Keratinocyte (primary cell): ENCODE results near the gene ITFG1. TPM values are rescaled to one million over a fixed set of nuclear protein-coding genes. Genes with fewer than 3 reads are reported as not detected.
"Not testable (repeated sequence)": the region's sequence is repeated elsewhere in the genome, so short reads cannot be mapped to it uniquely, and the experiment has no call there.

ENCODE experiments used
- DNase-seq: peaks from one replicate; pipeline ENCODE4 v3.0.0-alpha.2; 2011; ENCODE audit warnings: low read depth, missing footprints, low spot score
- FAIRE-seq: peaks from 2 replicates; lab custom pipeline; 2011; peaks lifted over from hg19 to GRCh38; lab: Jason Lieb, UNC
- H2AFZ ChIP-seq: 2 replicates; pipeline ENCODE4 v1.6.0; 2012; ENCODE audit warnings: low read length, control low read depth, inconsistent platforms; ENCODE audit not compliant: control insufficient read depth
- H3K27ac ChIP-seq: 2 replicates; pipeline ENCODE4 v1.5.1; 2011; ENCODE audit warnings: low read length; ENCODE audit not compliant: control insufficient read depth, insufficient read depth
- H3K27me3 ChIP-seq: 3 replicates; pipeline ENCODE4 v1.6.0; 2011; ENCODE audit warnings: low read length; ENCODE audit not compliant: control insufficient read depth, insufficient read depth; ENCODE audit errors: extremely low read depth
- H3K36me3 ChIP-seq, 2 experiments: 2 replicates in 1 of 2; 3 replicates in 1 of 2; pipeline ENCODE4 v1.5.1; 2011; ENCODE audit warnings: low read length in 2 of 2, mild to moderate bottlenecking in 1 of 2; ENCODE audit not compliant: control insufficient read depth in 2 of 2, insufficient read depth in 2 of 2; ENCODE audit errors: extremely low read depth in 1 of 2
- H3K4me1 ChIP-seq: 3 replicates; pipeline ENCODE4 v1.5.1; 2011; ENCODE audit warnings: low read length; ENCODE audit not compliant: control insufficient read depth, insufficient read depth; ENCODE audit errors: extremely low read depth
- H3K4me2 ChIP-seq: 3 replicates; pipeline ENCODE4 v1.6.0; 2011; ENCODE audit warnings: low read depth, low read length; ENCODE audit not compliant: control insufficient read depth, insufficient read depth; ENCODE audit errors: extremely low read depth
- H3K4me3 ChIP-seq, 3 experiments: fragments of 200-600 bp in 1 of 3; sonication (generic) in 1 of 3; 2 replicates in 2 of 3; 3 replicates in 1 of 3; pipeline ENCODE4 v1.5.1; 2011 to 2016; ENCODE audit warnings: low read length in 3 of 3, mild to moderate bottlenecking in 3 of 3, control low read depth in 2 of 3, inconsistent platforms in 1 of 3, low read depth in 1 of 3, mixed read lengths in 1 of 3, mixed run types in 1 of 3, moderate library complexity in 1 of 3; ENCODE audit not compliant: control insufficient read depth in 2 of 3, insufficient read depth in 2 of 3; ENCODE audit errors: extremely low read depth in 1 of 3
- H3K79me2 ChIP-seq: 2 replicates; pipeline ENCODE4 v1.6.0; 2012; ENCODE audit warnings: low read length; ENCODE audit not compliant: control insufficient read depth, insufficient read depth
- H3K9ac ChIP-seq: 3 replicates; pipeline ENCODE4 v1.6.0; 2011; ENCODE audit warnings: low read length; ENCODE audit not compliant: control insufficient read depth, insufficient read depth; ENCODE audit errors: extremely low read depth
- H3K9me1 ChIP-seq: 3 replicates; pipeline ENCODE4 v1.6.0; 2011; ENCODE audit warnings: low read length; ENCODE audit not compliant: control insufficient read depth, insufficient read depth; ENCODE audit errors: extremely low read depth
- H3K9me3 ChIP-seq: 2 replicates; pipeline ENCODE4 v1.5.1; 2012; ENCODE audit warnings: low read depth, low read length; ENCODE audit not compliant: control insufficient read depth
- H4K20me1 ChIP-seq: 3 replicates; pipeline ENCODE4 v1.6.0; 2011; ENCODE audit warnings: low read length; ENCODE audit not compliant: control insufficient read depth, insufficient read depth; ENCODE audit errors: extremely low read depth
- CTCF ChIP-seq, 3 experiments: IDR thresholded peaks in 1 of 3; conservative IDR thresholded peaks in 1 of 3; optimal IDR thresholded peaks in 1 of 3; 2 replicates in 2 of 3; 3 replicates in 1 of 3; pipeline versions ENCODE3 to v1.5.1; 2011; ENCODE audit warnings: low read length in 3 of 3, mild to moderate bottlenecking in 3 of 3, moderate library complexity in 2 of 3, control low read depth in 1 of 3, inconsistent platforms in 1 of 3; ENCODE audit not compliant: insufficient read depth in 2 of 3; ENCODE audit errors: extremely low read depth in 1 of 3
- EZH2 ChIP-seq: IDR thresholded peaks from one replicate; pipeline ENCODE4 v1.6.1; 2012; ENCODE audit warnings: inconsistent platforms, mild to moderate bottlenecking, low read length, moderate library complexity
- dilution Hi-C: fragments of 300-500 bp; cut with MboI; formaldehyde crosslinking; loops from one replicate; pipeline ENCODE4 v1.7.0; 2020; ENCODE audit warnings: low sequenced_read_pairs; ENCODE audit not compliant: extremely low pct_ligation_motif_present
- polyA plus RNA-seq, 5 experiments: library from polyadenylated mRNA; depleted of rRNA in 3 of 5; stranded (reverse) in 3 of 5; stranded (forward) in 1 of 5; unstranded in 1 of 5; fragments of >200 nt; gene quantifications; 1 replicate in 1 of 5; 2 replicates in 3 of 5; 3 replicates in 1 of 5; pipeline versions ENCODE4 v1.2.1 to v1.2.3, GENCODE V29; 2011 to 2012; ENCODE audit warnings: missing spikeins in 2 of 5, low read depth in 1 of 5, low replicate concordance in 1 of 5

ITFG1 gene
- polyA plus RNA-seq, 1 donor (not counting 4 experiments of a cell fraction or from before 2014, with no cell fraction given): 83.8 TPM

- DNase-seq (no peak), FAIRE-seq (no peak)
- Histone ChIP-seq H3K36me3 (no peaks in the 10 kb centered on the region), H4K20me1 (no peaks in the 10 kb centered on the region), H3K9ac (no peak overlapping the region), H3K9me3 (no peaks in the 10 kb centered on the region), H3K9me1 (no peaks in the 10 kb centered on the region), H3K4me1 (no peaks in the 10 kb centered on the region), H3K27ac (no peak overlapping the region), H3K4me3 (no peak overlapping the region), H3K79me2 (no peaks in the 10 kb centered on the region), H3K4me2 (no peak overlapping the region), H3K27me3 (no peaks in the 10 kb centered on the region), H2AFZ (no peak overlapping the region)
- dilution Hi-C loops: no loop called here
- TF ChIP-seq EZH2: no peak
- TF ChIP-seq CTCF (optimal IDR thresholded peaks at IDR 0.05 in 1 of 3, IDR thresholded peaks at IDR 0.05 in 1 of 3, conservative IDR thresholded peaks at IDR 0.05 in 1 of 3; ENCODE audit: extremely low read depth in 1 of 3, insufficient read depth in 2 of 3, low read length in 3 of 3): no peak
Observed at GRCh38 chr16:47211218-47211617, 249.6 kb downstream of the ITFG1 start.

- DNase-seq (no peak), FAIRE-seq (no peak)
- no peak for TF ChIP-seq EZH2
- no peak for TF ChIP-seq CTCF (optimal IDR thresholded peaks at IDR 0.05 in 1 of 3, IDR thresholded peaks at IDR 0.05 in 1 of 3, conservative IDR thresholded peaks at IDR 0.05 in 1 of 3; ENCODE audit: extremely low read depth in 1 of 3, insufficient read depth in 2 of 3, low read length in 3 of 3)
- Histone ChIP-seq H3K4me3 (no peak overlapping the region), H3K9ac (no peak overlapping the region), H3K27me3 (no peaks in the 10 kb centered on the region), H4K20me1 (no peaks in the 10 kb centered on the region), H3K4me1 (no peaks in the 10 kb centered on the region), H3K4me2 (no peak overlapping the region), H2AFZ (no peak overlapping the region), H3K27ac (no peak overlapping the region), H3K79me2 (no peaks in the 10 kb centered on the region), H3K9me1 (no peaks in the 10 kb centered on the region), H3K9me3 (no peaks in the 10 kb centered on the region), H3K36me3 (no peaks in the 10 kb centered on the region)
- dilution Hi-C loops: no loop called here
Observed at GRCh38 chr16:47204736-47205504, 255.9 kb downstream of the ITFG1 start.

GRCh38 chr16:47203433-47203832, 257.4 kb downstream of the ITFG1 start:
- H2AFZ ChIP-seq, H4K20me1 ChIP-seq, FAIRE-seq, H3K9ac ChIP-seq, H3K9me1 ChIP-seq, dilution Hi-C loops, H3K27me3 ChIP-seq, H3K4me2 ChIP-seq, H3K4me3 ChIP-seq, H3K79me2 ChIP-seq, H3K27ac ChIP-seq, DNase-seq, H3K36me3 ChIP-seq, H3K9me3 ChIP-seq, H3K4me1 ChIP-seq: not testable (repeated sequence)
